Activated CD8-positive, alpha-beta memory T cell treated with anti-CD3 and anti-CD28 coated beads, Interleukin-2, amount 50 U/mL, for 24 hours (primary cell): ENCODE results near the gene CD19.

Source experiments
- DNase-seq: peaks from one replicate; pipeline ENCODE4 v3.0.0-alpha.2; 2020; ENCODE audit errors: extremely low read depth

CD19 gene

GRCh38 chr16:28982418-28982817 is 50.6 kb downstream of the CD19 start:
- no peak for DNase-seq

GRCh38 chr16:28982949-28983348 is 51.2 kb downstream of the CD19 start:
- no peak for DNase-seq

GRCh38 chr16:28983644-28984043 is 51.9 kb downstream of the CD19 start:
- DNase-seq, result no peak

- DNase-seq, result no peak
Measured at GRCh38 chr16:28984091-28984490, 52.3 kb downstream of the CD19 start.

- DNase-seq, result no peak
Measured at GRCh38 chr16:28984619-28985135, 52.9 kb downstream of the CD19 start, which contains the start of gene LAT. TSS of gene LAT (plus strand) at chr16:28985052. CDS start at chr16:28985418, 366 bp downstream.

GRCh38 chr16:28985211-28986041 is 53.7 kb downstream of the CD19 start:
- DNase-seq, result no peak

GRCh38 chr16:28986046-28986445 is 54.3 kb downstream of the CD19 start:
- no peak for DNase-seq

- DNase-seq, result no peak
Measured at GRCh38 chr16:28986492-28986891, 54.7 kb downstream of the CD19 start.

GRCh38 chr16:28987170-28987853 is 55.5 kb downstream of the CD19 start:
- DNase-seq, result no peak
